Naive B cell (primary cell): ENCODE results near the gene LIPC. TPM values are rescaled to one million over a fixed set of nuclear protein-coding genes. Genes with fewer than 3 reads are reported as not detected.

Source experiments
- ATAC-seq, 2 donors: fragments of 150-1000 bp; cut with Tn5 transposase; 2 replicates each; pipeline ENCODE4 v1.10.0; 2021; ENCODE audit warnings: low read depth in 2 of 2, mild to moderate bottlenecking in 2 of 2, moderate library complexity in 2 of 2
- DNase-seq: peaks from one replicate; pipeline ENCODE4 v3.0.0; 2022
- H3K27ac Mint-ChIP-seq, 6 donors: one replicate each; pipeline ENCODE4 v1.8.0; 2020 to 2022; ENCODE audit warnings: mild to moderate bottlenecking in 6 of 6, mixed read lengths in 6 of 6, moderate library complexity in 5 of 6, inconsistent platforms in 2 of 6
- H3K27me3 Mint-ChIP-seq, 3 donors: one replicate each; pipeline ENCODE4 v1.8.0; 2021 to 2022; ENCODE audit warnings: mixed read lengths in 3 of 3, mild to moderate bottlenecking in 1 of 3
- H3K36me3 Mint-ChIP-seq, 2 donors: one replicate each; pipeline ENCODE4 v1.8.0; 2020 to 2022; ENCODE audit warnings: mixed read lengths in 2 of 2, inconsistent platforms in 1 of 2, mild to moderate bottlenecking in 1 of 2
- H3K4me1 Mint-ChIP-seq, 3 donors: one replicate each; pipeline ENCODE4 v1.8.0; 2020 to 2022; ENCODE audit warnings: mixed read lengths in 3 of 3, inconsistent platforms in 1 of 3, mild to moderate bottlenecking in 1 of 3, moderate library complexity in 1 of 3
- H3K4me3 Mint-ChIP-seq, 8 donors: one replicate each; pipeline ENCODE4 v1.8.0; 2020 to 2022; ENCODE audit warnings: mild to moderate bottlenecking in 8 of 8, mixed read lengths in 8 of 8, moderate library complexity in 8 of 8, inconsistent platforms in 2 of 8
- H3K9me3 Mint-ChIP-seq, 7 donors: one replicate each; pipeline ENCODE4 v1.8.0; 2020 to 2022; ENCODE audit warnings: mixed read lengths in 7 of 7, mild to moderate bottlenecking in 5 of 7, inconsistent platforms in 2 of 7, moderate library complexity in 1 of 7
- polyA plus RNA-seq, 6 donors: library from polyadenylated mRNA; unstranded; fragments of 300-500 nt; fragmentation: Illumina TruSeq; gene quantifications; one replicate each; pipeline ENCODE4 v1.2.3, GENCODE V29; 2021; ENCODE audit warnings: low read depth in 6 of 6

LIPC gene
- polyA plus RNA-seq, 6 donors from 2014 or later = 0.33 TPM; not detected in 5

- Mint-ChIP-seq H3K4me1 (peaks cover 26 to 44% (median 39%) of the 10 kb centered on the region in 3 donors), H3K36me3 (peaks cover 0 to 5% of the 10 kb centered on the region in 2 donors), H3K27me3 (peaks cover 0 to 17% (median 6%) of the 10 kb centered on the region in 3 donors), H3K9me3 (peaks cover 0 to 4% (median 0%) of the 10 kb centered on the region in 7 donors), H3K4me3 (peak overlapping the region in 1 of 8 donors; percentile 26), H3K27ac (peak overlapping the region in 2 of 6 donors; percentile 16 to 94)
- ATAC-seq (peak in 1 of 2 donors; percentile 44), DNase-seq (no peak)
Observed at GRCh38 chr15:58521293-58521991, 89.7 kb downstream of the LIPC start.

DNA sequence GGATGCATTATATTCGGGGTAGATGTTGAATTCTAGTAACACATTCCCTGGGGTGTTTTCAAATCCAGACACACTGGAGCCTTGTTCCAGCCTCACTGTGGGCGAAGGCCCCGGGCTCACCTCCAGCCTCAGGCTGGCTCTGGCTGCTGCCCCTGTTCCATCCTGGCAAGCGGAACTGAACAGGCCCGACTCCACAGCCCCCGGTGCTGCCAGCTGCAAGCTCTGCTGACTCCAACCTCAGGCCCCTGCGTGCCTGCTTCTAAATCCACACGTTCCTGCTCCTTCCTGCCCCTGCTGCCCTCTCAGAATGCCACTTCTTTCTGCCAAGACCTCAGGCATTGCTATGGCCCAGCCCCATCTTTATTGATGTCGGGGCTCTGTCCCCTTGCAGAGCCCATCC lies 90.6 kb downstream of the LIPC start:
- Mint-ChIP-seq H3K4me3 (peak overlapping the region in 2 of 8 donors; percentile 1 to 52), H3K36me3 (peaks cover 0 to 5% of the 10 kb centered on the region in 2 donors), H3K4me1 (peaks cover 26 to 44% (median 37%) of the 10 kb centered on the region in 3 donors), H3K27ac (peak overlapping the region in 1 of 6 donors; percentile 44), H3K27me3 (peaks cover 0 to 17% (median 6%) of the 10 kb centered on the region in 3 donors), H3K9me3 (no peaks in the 10 kb centered on the region)
- no peak for DNase-seq
- no peak for ATAC-seq

DNA sequence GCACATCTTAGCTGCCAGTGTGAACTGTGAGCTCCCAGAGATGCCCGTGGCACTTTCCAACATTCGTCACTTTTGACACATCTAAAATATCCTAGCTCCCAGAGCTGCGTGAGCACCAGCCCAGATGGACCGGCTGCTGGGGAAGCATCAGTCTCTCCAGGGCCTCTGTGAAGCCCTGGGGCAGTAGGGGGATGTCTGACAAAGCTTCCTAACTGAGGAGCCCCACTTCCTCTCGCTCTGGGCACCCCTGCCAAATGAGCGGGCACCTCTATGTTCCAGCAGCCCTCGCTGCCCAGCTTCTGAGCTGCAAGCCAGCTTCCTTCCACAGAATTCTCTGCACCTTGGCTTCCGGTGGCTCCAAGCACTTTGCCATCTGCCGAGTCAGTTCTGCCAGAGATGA lies 91.1 kb downstream of the LIPC start:
- H3K4me1 Mint-ChIP-seq = peaks cover 26 to 39% (median 32%) of the 10 kb centered on the region in 3 donors
- no peak overlapping the region for H3K4me3 Mint-ChIP-seq
- ATAC-seq (no peak), DNase-seq (no peak)
- H3K9me3 Mint-ChIP-seq = no peaks in the 10 kb centered on the region
- H3K27ac Mint-ChIP-seq = peak overlapping the region in 2 of 6 donors; percentile 27 to 44
- H3K36me3 Mint-ChIP-seq = peaks cover 0 to 5% of the 10 kb centered on the region in 2 donors
- H3K27me3 Mint-ChIP-seq = peaks cover 0 to 17% (median 6%) of the 10 kb centered on the region in 3 donors

GRCh38 chr15:58523634-58524033 lies 91.8 kb downstream of the LIPC start:
- H3K27me3 Mint-ChIP-seq = peaks cover 0 to 17% (median 6%) of the 10 kb centered on the region in 3 donors
- no peaks in the 10 kb centered on the region for H3K9me3 Mint-ChIP-seq
- no peak overlapping the region for H3K4me3 Mint-ChIP-seq

DNA sequence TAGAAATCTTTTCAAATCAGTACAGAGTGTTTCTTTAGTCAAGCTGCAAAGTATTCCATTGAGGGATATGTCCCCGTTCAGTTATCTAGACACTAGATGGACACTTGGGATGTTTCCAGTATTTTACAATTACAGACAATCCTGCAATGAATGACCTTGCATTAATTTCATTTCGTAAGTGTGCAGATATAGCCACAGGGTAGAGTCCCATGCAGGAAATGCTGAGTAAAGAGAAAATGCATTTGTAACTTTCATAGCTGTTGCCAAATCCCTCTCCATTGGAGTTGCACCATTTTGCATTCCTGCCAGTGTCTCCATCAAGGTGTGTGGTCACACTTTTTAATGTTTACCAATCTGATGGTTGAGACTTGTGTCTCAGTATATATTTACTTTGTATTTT lies 92.5 kb downstream of the LIPC start:
- Mint-ChIP-seq H3K27me3 (peaks cover 0 to 17% (median 6%) of the 10 kb centered on the region in 3 donors), H3K36me3 (peaks cover 0 to 5% of the 10 kb centered on the region in 2 donors), H3K4me1 (peaks cover 16 to 28% (median 21%) of the 10 kb centered on the region in 3 donors), H3K27ac (peak overlapping the region in 1 of 6 donors; percentile 83), H3K4me3 (no peak overlapping the region), H3K9me3 (no peaks in the 10 kb centered on the region)
- ATAC-seq = no peak
- no peak for DNase-seq

More at GRCh38 chr15:58523634-58524033, 91.8 kb downstream of the LIPC start:
- H3K4me1 Mint-ChIP-seq = peaks cover 19 to 31% (median 25%) of the 10 kb centered on the region in 3 donors
- ATAC-seq = no peak
- peaks cover 0 to 5% of the 10 kb centered on the region in 2 donors for H3K36me3 Mint-ChIP-seq
- DNase-seq = no peak
- H3K27ac Mint-ChIP-seq = peak overlapping the region in 1 of 6 donors; percentile 83

GRCh38 chr15:58525991-58526421 lies 94.2 kb downstream of the LIPC start:
- no peak for ATAC-seq
- H3K27me3 Mint-ChIP-seq = peaks cover 0 to 17% (median 6%) of the 10 kb centered on the region in 3 donors
- no peak overlapping the region for H3K4me3 Mint-ChIP-seq
- H3K36me3 Mint-ChIP-seq = peaks cover 0 to 5% of the 10 kb centered on the region in 2 donors
- peaks cover 12 to 17% (median 13%) of the 10 kb centered on the region in 3 donors for H3K4me1 Mint-ChIP-seq
- H3K9me3 Mint-ChIP-seq = no peaks in the 10 kb centered on the region
- DNase-seq = no peak
- no peak overlapping the region for H3K27ac Mint-ChIP-seq

DNA sequence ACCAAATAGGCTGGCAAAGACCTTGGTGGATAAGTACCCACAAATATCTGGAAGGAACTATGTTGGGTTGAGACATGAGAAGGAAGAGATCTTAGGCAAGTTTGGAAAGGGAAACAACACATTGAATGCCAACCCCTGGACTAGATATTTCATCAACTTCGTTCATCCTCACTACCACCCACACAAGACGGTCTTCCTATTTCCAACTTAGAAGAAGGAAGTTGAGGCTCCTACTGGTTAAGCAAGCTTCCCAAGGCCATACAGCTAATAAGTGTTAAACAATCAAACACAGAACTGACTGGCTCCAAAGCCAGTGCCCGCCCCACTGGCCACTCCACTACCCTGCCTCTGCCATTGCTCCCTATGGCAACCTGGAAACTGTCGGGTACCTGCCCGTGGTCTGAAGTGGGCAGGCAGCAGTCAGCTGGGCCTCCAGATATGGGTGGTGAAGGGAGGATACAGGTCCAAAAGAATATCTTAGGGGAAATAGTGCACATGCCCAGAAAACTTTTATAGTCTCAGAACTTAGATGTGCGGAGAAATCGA lies 94.9 kb downstream of the LIPC start:
- Mint-ChIP-seq H3K9me3 (no peaks in the 10 kb centered on the region), H3K27me3 (peaks cover 0 to 17% (median 6%) of the 10 kb centered on the region in 3 donors), H3K4me3 (no peak overlapping the region), H3K27ac (peak overlapping the region in 2 of 6 donors; percentile 26 to 27), H3K36me3 (peaks cover 0 to 5% of the 10 kb centered on the region in 2 donors), H3K4me1 (peaks cover 5 to 10% (median 5%) of the 10 kb centered on the region in 3 donors)
- ATAC-seq (no peak), DNase-seq (no peak)

GRCh38 chr15:58527573-58528187 lies 95.9 kb downstream of the LIPC start:
- Mint-ChIP-seq H3K27ac (no peak overlapping the region), H3K27me3 (peaks cover 0 to 17% (median 0%) of the 10 kb centered on the region in 3 donors), H3K9me3 (no peaks in the 10 kb centered on the region), H3K4me1 (peaks cover 0 to 1% (median 0%) of the 10 kb centered on the region in 3 donors), H3K36me3 (peaks cover 0 to 5% of the 10 kb centered on the region in 2 donors), H3K4me3 (no peak overlapping the region)
- no peak for ATAC-seq
- DNase-seq = no peak

GRCh38 chr15:58528188-58528870 lies 96.5 kb downstream of the LIPC start:
- Mint-ChIP-seq H3K36me3 (peaks cover 0 to 5% of the 10 kb centered on the region in 2 donors), H3K27me3 (peaks cover 0 to 17% (median 0%) of the 10 kb centered on the region in 3 donors), H3K27ac (peak overlapping the region in 1 of 6 donors; percentile 62), H3K4me1 (no peaks in the 10 kb centered on the region), H3K4me3 (no peak overlapping the region), H3K9me3 (no peaks in the 10 kb centered on the region)
- ATAC-seq (no peak), DNase-seq (no peak)

DNA sequence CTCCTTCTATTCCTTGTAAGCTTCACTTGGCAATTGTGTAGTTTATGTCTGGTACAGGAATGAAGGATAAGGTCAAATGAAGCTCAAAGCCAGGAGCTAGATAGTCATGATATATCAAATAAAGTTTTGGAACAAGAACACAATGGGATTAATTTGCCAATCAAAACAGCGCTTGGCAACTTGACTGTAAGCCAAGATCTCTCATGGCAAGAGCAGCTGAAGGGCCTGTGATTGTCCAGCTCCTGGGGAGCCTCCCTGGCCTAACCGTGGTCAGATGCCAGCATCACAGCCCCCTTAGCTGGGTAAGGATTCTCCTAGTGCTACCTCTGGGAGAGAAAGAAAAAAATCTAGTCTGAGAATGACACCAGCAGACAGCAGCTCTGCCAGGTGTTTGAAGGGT lies 97.2 kb downstream of the LIPC start:
- Mint-ChIP-seq H3K4me1 (no peaks in the 10 kb centered on the region), H3K27ac (peak overlapping the region in 1 of 6 donors; percentile 62), H3K4me3 (no peak overlapping the region), H3K9me3 (no peaks in the 10 kb centered on the region), H3K27me3 (peaks cover 0 to 11% (median 0%) of the 10 kb centered on the region in 3 donors), H3K36me3 (peaks cover 0 to 5% of the 10 kb centered on the region in 2 donors)
- ATAC-seq (no peak), DNase-seq (no peak)

GRCh38 chr15:58530056-58530590 lies 98.3 kb downstream of the LIPC start:
- H3K4me1 Mint-ChIP-seq = no peaks in the 10 kb centered on the region
- H3K27me3 Mint-ChIP-seq = peaks cover 0 to 9% (median 0%) of the 10 kb centered on the region in 3 donors
- H3K27ac Mint-ChIP-seq = no peak overlapping the region
- H3K9me3 Mint-ChIP-seq = no peaks in the 10 kb centered on the region
- H3K4me3 Mint-ChIP-seq = no peak overlapping the region
- ATAC-seq = no peak
- no peak for DNase-seq
- peaks cover 0 to 1% of the 10 kb centered on the region in 2 donors for H3K36me3 Mint-ChIP-seq

GRCh38 chr15:58532126-58532525 lies 100.3 kb downstream of the LIPC start:
- DNase-seq = no peak
- no peaks in the 10 kb centered on the region for H3K4me1 Mint-ChIP-seq

GRCh38 chr15:58534556-58534955 lies 102.8 kb downstream of the LIPC start:
- DNase-seq = no peak
- ATAC-seq = no peak
- Mint-ChIP-seq H3K36me3 (no peaks in the 10 kb centered on the region), H3K9me3 (peaks cover 0 to 4% (median 0%) of the 10 kb centered on the region in 7 donors), H3K27me3 (no peaks in the 10 kb centered on the region), H3K4me1 (no peaks in the 10 kb centered on the region), H3K27ac (no peak overlapping the region), H3K4me3 (no peak overlapping the region)

More at GRCh38 chr15:58532126-58532525, 100.3 kb downstream of the LIPC start:
- no peak overlapping the region for H3K27ac Mint-ChIP-seq
- H3K4me3 Mint-ChIP-seq = no peak overlapping the region
- no peak for ATAC-seq
- H3K27me3 Mint-ChIP-seq = no peaks in the 10 kb centered on the region
- no peaks in the 10 kb centered on the region for H3K36me3 Mint-ChIP-seq
- H3K9me3 Mint-ChIP-seq = no peaks in the 10 kb centered on the region
